HG03103 (cell line): ENCODE measurements around the gene DUX4.
"Not testable (repeated sequence)": the region's sequence is repeated elsewhere in the genome, so short reads cannot be mapped to it uniquely, and the experiment has no call there.

Experiments used
- ATAC-seq: cut with Tn5 transposase; IDR thresholded peaks from one replicate; pipeline ENCODE4 v1.9.1; 2021; ENCODE audit warnings: low read depth; ENCODE audit not compliant: unreplicated experiment

DUX4 gene

GRCh38 chr4:190173428-190173827 lies at the start of gene DUX4:
TSS of gene DUX4 (plus strand) at chr4:190173774. CDS start at chr4:190173774, 0 bp downstream.
- ATAC-seq = not testable (repeated sequence)

GRCh38 chr4:190175436-190175835 lies 1.9 kb downstream of the DUX4 start:
- not testable (repeated sequence) for ATAC-seq

GRCh38 chr4:190177727-190178605 lies 4.4 kb downstream of the DUX4 start:
- not testable (repeated sequence) for ATAC-seq

GRCh38 chr4:190178606-190178990 lies 5.0 kb downstream of the DUX4 start:
- not testable (repeated sequence) for ATAC-seq

- ATAC-seq = peak; percentile 49
These were observed 5.6 kb downstream of the DUX4 start for GRCh38 chr4:190179030-190179739.

GRCh38 chr4:190179740-190180094 lies 6.1 kb downstream of the DUX4 start:
- ATAC-seq = peak; percentile 10

- not testable (repeated sequence) for ATAC-seq
These were observed 7.4 kb downstream of the DUX4 start for GRCh38 chr4:190180947-190181346.

- not testable (repeated sequence) for ATAC-seq
These were observed 8.0 kb downstream of the DUX4 start for GRCh38 chr4:190181481-190182100.

GRCh38 chr4:190203510-190203909 lies 29.9 kb downstream of the DUX4 start:
- not testable (repeated sequence) for ATAC-seq
